ENCODE results near the gene FOXP1.
"Not testable (repeated sequence)": the region's sequence is repeated elsewhere in the genome, so short reads cannot be mapped to it uniquely, and the experiment has no call there.

Gene FOXP1

DNA sequence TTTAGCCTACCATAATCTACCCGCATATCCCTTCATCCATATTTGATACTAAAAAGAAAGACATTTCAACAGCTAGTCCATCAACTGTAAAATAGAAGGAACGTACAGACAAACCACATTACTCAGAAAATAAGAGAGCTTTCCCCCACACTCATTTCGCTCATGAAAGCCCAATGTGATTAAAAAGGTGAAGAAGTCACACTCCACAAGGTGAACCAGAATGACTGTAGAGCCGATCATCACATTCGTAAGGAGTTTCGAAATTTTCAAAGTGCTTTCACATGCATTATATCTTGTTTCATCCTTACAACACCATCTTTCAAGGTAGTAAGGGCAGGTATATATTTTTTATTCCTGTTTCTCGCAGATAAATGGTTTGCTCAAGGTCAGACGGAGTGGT lies 225.3 kb downstream of the FOXP1 start:
- no peak for DNase-seq

DNA sequence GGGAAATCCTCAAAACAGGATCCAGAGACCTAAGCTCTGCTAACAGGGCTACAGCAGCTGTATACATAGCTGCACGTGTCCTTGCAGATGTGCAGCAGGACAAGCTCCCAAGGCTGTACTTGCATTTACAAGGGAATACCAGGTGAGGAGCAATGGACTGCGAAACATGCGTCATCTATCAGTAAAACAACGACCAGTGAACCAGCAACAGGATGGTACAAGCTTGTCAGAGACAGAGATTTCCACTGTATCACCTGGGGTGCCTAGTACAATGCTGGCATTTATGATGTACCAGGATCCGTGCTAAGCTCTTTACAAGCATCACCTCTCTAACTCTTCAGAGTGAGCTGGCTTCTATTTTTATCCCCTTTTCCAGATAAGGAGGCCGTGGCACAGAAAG lies 227.3 kb downstream of the FOXP1 start:
- DNase-seq: no peak

DNA sequence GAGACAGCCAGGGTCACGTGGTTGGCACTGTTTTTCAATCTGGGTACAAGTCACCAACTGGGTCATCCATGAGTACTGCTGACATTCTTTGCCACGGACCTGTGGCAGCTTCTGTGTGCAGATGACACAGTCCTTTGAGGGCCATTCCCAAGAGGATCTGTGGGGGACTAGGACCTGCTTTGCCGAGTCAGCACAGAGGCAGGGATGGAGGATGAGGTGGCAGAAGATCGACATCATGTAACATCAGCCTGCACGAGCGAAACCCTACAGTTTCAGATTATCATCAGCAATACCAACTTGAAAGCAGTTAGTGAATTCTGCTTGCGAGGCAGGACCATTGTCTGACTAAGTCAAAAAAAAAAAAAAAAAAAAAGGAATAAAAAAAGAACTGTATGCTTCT lies 227.7 kb downstream of the FOXP1 start:
- no peak for DNase-seq

DNA sequence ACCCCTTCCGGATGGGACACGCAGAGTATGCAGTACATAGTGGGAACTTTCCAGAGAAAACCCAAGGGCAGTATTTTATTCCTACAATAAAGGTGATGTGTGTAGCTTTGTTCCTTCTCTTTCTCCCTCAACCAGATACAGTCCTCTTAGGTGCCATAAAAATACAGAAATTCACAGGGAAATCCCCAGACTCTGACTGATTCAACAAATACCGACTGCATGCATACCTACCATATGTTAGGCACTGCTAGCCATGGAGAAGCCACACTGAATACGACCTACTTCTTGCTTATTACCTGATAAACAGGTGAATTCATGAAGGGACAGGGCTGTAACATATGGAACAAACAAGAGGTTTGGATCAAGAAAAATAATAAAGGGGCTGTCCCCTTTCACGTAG lies 228.5 kb downstream of the FOXP1 start:
- no peak for DNase-seq

DNA sequence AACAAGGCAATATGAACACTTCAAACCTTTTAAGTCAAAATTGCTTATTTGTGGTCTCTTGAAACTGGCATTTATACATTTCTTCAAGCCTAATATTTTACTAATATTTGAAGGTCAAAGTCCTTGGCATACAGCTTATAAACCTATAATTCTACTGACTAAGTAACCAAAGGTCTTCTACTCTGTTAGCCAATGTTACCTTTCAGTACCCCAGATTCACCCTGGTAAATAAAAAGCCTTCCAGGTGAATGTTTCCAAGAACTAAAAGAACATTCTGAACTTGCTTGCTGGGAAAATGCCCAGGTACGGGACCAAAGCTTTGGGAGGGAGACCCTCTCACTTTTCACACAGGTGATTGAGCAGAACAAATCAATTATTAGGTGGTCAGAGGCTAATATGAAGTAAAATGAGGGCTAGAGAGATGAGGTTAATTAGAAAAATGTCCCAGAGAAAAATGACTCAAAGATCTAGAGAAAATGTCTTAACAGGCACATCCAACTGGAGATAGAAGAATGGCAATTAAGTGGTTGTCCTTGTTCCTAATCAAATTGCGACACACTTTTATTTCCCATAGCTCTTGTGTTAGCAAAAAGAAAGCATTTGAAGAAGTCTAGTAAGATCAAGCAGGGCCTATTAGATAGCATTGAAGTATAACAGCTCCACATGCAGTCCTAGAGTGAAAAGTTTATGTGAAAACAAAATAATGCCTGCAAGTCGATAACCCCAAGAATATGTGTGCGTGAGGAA lies 232.0 kb downstream of the FOXP1 start:
- no peak for DNase-seq

- no peak for DNase-seq
Measured at GRCh38 chr3:71350998-71351397, 232.5 kb downstream of the FOXP1 start.

DNA sequence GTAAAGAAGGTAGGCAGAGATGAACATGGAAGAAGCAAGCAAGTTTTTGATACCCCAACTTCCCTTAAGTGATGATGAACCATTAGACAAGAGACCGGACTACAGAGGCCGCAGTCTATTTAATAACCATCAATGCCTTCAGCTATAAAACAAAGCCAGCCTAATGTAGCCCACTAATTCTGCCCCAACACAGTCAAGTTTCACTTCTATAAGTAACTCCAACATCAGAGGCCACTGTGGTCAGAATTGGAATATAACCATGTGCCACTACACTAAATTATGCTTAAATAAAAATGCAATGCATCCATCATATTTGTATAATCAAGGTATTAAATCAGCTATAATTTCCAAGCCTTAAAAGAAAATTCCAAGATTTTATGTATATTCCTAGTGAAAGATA lies 234.7 kb downstream of the FOXP1 start:
- no peak for DNase-seq

- DNase-seq: no peak
Measured at GRCh38 chr3:71348001-71348632, 235.4 kb downstream of the FOXP1 start.

GRCh38 chr3:71346061-71346460 lies 237.5 kb downstream of the FOXP1 start:
- no peak for DNase-seq

GRCh38 chr3:71345429-71346040 lies 238.0 kb downstream of the FOXP1 start:
- DNase-seq: no peak

DNA sequence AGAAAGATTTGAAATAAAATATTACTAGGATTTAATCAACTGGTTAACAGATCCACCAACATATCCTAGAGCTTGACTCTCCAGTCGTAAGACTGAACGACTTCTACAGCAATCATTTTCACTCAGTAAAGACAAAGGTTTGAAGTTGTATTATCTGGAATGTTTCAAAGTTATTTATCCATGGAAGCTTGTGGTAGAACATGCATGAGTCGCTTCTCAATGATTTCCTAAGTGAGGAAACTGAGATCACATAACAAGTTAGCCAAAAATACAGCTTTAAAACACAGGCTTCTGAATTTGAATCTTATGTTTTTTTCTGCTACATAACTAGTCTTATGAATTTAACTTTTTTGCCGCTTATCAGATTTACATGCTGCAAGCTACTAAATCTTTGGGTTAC lies 241.8 kb downstream of the FOXP1 start:
- DNase-seq: no peak

DNA sequence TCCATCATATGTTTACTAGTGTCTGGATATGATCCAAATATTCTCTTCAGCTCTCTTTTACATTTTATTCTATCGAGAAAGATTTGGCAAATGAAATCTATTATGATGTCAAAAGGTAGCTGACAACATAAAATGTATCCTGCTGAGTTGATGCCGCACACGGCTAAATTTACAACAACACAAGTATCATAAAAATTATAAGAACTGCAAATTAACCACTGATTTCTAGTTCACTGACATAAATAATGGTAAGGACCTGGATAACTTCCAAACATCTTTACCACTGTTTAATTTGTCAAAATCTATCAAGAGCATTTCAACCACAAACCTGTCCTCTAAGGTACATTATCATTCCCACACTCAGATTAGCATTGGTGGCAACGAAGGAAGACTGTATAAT lies 244.5 kb downstream of the FOXP1 start:
- no peak for DNase-seq

GRCh38 chr3:71332813-71333212 lies 250.7 kb downstream of the FOXP1 start:
- DNase-seq: no peak

DNA sequence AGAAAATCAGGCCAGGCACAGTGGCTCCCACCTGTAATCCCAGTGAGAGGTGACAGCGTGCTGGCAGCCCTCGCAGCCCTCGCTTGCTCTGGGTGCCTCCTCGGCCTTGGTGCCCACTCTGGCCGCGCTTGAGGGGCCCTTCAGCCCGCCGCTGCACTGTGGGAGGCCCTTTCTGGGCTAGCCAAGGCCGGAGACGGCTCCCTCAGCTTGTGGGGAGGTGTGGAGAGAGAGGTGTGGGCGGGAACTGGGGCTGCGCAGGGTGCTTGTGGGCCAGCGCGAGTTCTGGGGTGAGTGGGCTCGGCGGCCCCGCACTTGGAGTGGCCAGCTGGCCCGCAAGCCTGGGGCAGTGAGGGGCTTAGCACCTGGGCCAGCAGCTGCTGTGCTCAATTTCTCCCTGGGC lies 252.6 kb downstream of the FOXP1 start:
- DNase-seq: no peak

DNA sequence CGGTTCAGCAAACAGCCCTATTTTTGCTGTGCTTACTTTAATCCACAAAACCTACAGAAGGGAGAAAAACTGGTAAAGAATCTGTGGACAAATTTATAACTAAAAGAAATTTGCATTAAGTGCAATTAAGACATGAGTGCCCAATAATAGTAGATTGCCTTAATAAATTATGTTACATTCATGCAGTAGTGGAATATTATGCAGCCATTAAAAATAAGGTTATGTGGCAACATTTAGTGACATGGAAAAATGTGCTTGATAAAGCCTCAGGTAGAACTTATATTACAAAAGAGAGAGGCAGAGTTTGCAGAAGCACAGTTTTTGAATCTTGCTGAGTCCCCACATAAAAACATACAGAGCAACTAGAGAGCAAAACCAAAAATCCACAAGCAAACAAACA lies 253.0 kb downstream of the FOXP1 start:
- no peak for DNase-seq

GRCh38 chr3:71329817-71330216 lies 253.7 kb downstream of the FOXP1 start:
- DNase-seq: no peak

- no peak for DNase-seq
Measured at GRCh38 chr3:71328926-71329325, 254.6 kb downstream of the FOXP1 start.

- no peak for DNase-seq
Measured at GRCh38 chr3:71327936-71328335, 255.6 kb downstream of the FOXP1 start.

GRCh38 chr3:71325715-71326114 lies 257.8 kb downstream of the FOXP1 start:
- no peak for DNase-seq

- DNase-seq: not testable (repeated sequence)
Measured at GRCh38 chr3:71324224-71324623, 259.3 kb downstream of the FOXP1 start.

DNA sequence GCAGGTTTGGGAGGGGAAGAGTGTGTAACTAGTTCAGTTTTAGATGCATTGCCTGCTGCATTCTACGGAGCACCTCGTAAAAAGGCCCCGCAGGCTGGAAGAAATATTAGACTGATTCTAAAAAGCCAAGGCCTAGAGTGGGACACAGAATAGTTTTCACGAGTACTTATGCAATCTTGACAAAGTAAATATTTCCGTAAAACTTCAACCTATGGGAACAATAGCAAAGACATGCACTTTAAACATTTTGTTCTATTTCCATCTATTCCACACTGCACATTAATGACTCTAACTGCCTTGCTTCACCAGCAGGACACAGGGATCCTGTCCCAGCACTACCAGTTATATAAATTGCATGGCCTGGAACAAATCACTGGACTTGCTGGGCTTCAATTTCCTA lies 260.0 kb downstream of the FOXP1 start:
- DNase-seq: no peak

DNA sequence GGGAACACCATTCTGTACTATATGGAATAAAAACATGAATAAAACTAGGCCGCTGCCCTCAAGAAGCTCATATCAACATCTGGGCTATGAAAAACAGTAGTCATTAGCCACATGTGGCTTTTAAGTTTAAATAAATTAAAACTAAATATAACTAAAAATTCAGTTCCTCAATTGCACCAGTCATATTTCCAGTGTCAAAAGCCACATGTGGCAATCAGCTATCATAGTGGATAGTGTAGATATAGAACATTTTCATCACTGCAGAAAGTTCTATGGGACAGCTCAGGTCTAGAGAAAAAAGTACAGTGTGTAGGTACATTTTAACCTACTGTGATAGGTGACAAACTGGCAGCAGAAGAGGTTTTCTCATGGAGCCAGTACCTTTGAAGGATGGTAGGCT lies 261.4 kb downstream of the FOXP1 start:
- DNase-seq: no peak

DNA sequence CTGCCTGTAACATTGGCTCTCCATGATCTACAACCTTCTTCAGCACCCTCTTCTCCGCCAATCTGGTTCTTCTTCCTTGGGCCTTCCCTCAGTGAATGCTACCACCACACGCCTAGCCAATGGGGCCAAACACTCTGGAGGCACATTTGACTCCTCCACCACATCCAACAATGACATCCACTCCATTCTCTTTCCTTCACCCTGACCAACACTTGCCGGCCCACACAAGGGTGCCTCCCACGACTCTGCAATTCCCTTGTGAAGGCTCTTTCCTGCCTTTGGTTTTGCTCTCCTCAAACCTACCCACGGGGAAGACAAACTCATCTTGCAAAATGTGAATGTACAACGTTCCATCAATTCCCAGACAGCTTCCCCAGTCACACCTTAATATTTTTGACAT lies 263.8 kb downstream of the FOXP1 start:
- no peak for DNase-seq

- DNase-seq: no peak
Measured at GRCh38 chr3:71318458-71318827, 265.1 kb downstream of the FOXP1 start.
